DND-41 (cell line): ENCODE data around the gene OPCML.

Source experiments
- EZH2 ChIP-seq: IDR thresholded peaks from 3 replicates; pipeline ENCODE4 v1.6.1; 2012; ENCODE audit warnings: borderline replicate concordance, low read depth, mild to moderate bottlenecking, moderate library complexity, low read length, inconsistent platforms; ENCODE audit not compliant: severe bottlenecking
- TF ChIP-seq, protein P1 (sequence below): IDR thresholded peaks from 2 replicates; pipeline ENCODE4 v1.5.1; 2012; ENCODE audit warnings: borderline replicate concordance, low read length, moderate library complexity, mild to moderate bottlenecking; ENCODE audit not compliant: poor library complexity, severe bottlenecking; ENCODE audit errors: extremely low read depth

DNA sequence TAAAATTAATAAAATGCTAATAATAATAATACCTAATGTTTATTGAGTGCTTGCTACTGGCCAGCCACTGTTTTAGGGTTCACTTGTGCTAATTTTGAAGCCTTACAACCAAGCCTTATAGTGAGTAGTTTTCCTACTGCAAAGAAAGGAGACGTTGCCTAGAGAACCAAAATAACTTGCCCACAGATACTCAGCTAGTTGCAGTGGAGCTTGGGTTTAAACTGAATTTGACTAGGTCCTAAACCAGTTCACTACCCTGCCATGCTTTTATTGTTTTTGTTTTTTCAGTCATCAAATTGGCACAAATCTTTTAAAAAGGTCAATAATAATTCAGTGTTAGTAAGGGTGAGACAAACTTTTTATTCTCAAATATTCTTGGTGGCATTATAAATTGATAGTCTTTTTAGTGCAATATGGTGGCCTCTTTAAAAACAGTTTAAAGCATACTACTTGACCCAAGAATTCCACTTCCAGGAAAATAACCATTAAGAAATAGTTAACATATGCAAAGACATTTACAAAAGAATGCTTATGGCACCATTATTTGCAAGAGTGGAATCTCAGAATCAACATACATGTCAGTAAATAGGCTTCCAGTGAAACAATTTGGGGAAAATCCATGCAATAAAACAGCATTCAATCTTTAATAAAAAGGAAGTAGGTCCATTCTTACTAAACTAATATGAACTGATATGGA lies 90.2 kb downstream of the OPCML start:
- TF ChIP-seq, protein P1, sequence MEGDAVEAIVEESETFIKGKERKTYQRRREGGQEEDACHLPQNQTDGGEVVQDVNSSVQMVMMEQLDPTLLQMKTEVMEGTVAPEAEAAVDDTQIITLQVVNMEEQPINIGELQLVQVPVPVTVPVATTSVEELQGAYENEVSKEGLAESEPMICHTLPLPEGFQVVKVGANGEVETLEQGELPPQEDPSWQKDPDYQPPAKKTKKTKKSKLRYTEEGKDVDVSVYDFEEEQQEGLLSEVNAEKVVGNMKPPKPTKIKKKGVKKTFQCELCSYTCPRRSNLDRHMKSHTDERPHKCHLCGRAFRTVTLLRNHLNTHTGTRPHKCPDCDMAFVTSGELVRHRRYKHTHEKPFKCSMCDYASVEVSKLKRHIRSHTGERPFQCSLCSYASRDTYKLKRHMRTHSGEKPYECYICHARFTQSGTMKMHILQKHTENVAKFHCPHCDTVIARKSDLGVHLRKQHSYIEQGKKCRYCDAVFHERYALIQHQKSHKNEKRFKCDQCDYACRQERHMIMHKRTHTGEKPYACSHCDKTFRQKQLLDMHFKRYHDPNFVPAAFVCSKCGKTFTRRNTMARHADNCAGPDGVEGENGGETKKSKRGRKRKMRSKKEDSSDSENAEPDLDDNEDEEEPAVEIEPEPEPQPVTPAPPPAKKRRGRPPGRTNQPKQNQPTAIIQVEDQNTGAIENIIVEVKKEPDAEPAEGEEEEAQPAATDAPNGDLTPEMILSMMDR, result no peak
- TF ChIP-seq EZH2, result no peak
